GM23338 (cell line): ENCODE data around the gene EIF2AK3. TPM values are rescaled to one million over a fixed set of nuclear protein-coding genes. Genes with fewer than 3 reads are reported as not detected.

Source experiments
- ATAC-seq: fragments of 200-7000 bp; cut with Tn5 transposase; 3 replicates; pipeline ENCODE4 v1.9.1; 2020
- DNase-seq: peaks from one replicate; pipeline ENCODE4 v3.0.0-alpha.2; 2015; ENCODE audit warnings: low spot score
- H2AFZ ChIP-seq: fragments of 200-600 bp; sonication (generic); 2 replicates; pipeline ENCODE4 v1.8.0; 2016; ENCODE audit warnings: antibody characterized with exemption, mild to moderate bottlenecking, moderate library complexity
- H3F3A ChIP-seq: fragments of 200-600 bp; sonication (generic); replicated peaks from 2 replicates; pipeline ENCODE4 v1.8.0; 2017; ENCODE audit warnings: antibody characterized with exemption, mixed run types, low read depth
- H3K27ac ChIP-seq: fragments of 200-600 bp; sonication (generic); 2 replicates; pipeline ENCODE4 v1.6.1; 2016; ENCODE audit warnings: low read depth
- H3K27me3 ChIP-seq: fragments of 200-600 bp; sonication (generic); 2 replicates; pipeline ENCODE4 v1.8.0; 2016; ENCODE audit warnings: mild to moderate bottlenecking, mixed run types, moderate library complexity; ENCODE audit not compliant: insufficient read depth
- H3K36me3 ChIP-seq: fragments of 200-600 bp; sonication (generic); 2 replicates; pipeline ENCODE4 v1.8.0; 2016; ENCODE audit warnings: mild to moderate bottlenecking; ENCODE audit not compliant: insufficient read depth
- H3K4me1 ChIP-seq: fragments of 200-600 bp; sonication (generic); 2 replicates; pipeline ENCODE4 v1.8.0; 2016; ENCODE audit warnings: mild to moderate bottlenecking, moderate library complexity; ENCODE audit not compliant: insufficient read depth
- H3K4me2 ChIP-seq: fragments of 200-600 bp; sonication (generic); 2 replicates; pipeline ENCODE4 v1.7.1; 2017; ENCODE audit warnings: mixed run types
- H3K4me3 ChIP-seq: fragments of 200-600 bp; sonication (generic); 2 replicates; pipeline ENCODE4 v1.6.1; 2016; ENCODE audit warnings: mixed run types
- H3K79me2 ChIP-seq: fragments of 200-600 bp; sonication (generic); replicated peaks from 2 replicates; pipeline ENCODE4 v1.8.0; 2017; ENCODE audit warnings: mild to moderate bottlenecking; ENCODE audit not compliant: insufficient read depth
- H3K9me2 ChIP-seq: fragments of 200-600 bp; sonication (generic); 2 replicates; pipeline ENCODE4 v1.8.0; 2017; ENCODE audit not compliant: insufficient read depth
- H4K20me1 ChIP-seq: fragments of 200-600 bp; sonication (generic); replicated peaks from 2 replicates; pipeline ENCODE4 v1.8.0; 2017; ENCODE audit warnings: mild to moderate bottlenecking; ENCODE audit not compliant: insufficient read depth
- H3K27ac Mint-ChIP-seq: 2 replicates; pipeline ENCODE4 v1.8.0; 2020; ENCODE audit warnings: inconsistent platforms, mild to moderate bottlenecking, moderate library complexity, mixed read lengths
- H3K27me3 Mint-ChIP-seq: 3 replicates; pipeline ENCODE4 v1.8.0; 2022; ENCODE audit warnings: low read depth, mild to moderate bottlenecking, moderate library complexity, mixed read lengths, inconsistent platforms; ENCODE audit not compliant: insufficient read depth, poor library complexity
- H3K36me3 Mint-ChIP-seq: 3 replicates; pipeline ENCODE4 v1.8.0; 2021; ENCODE audit warnings: low read depth, mild to moderate bottlenecking, inconsistent platforms, moderate library complexity, mixed read lengths
- H3K4me1 Mint-ChIP-seq: 3 replicates; pipeline ENCODE4 v1.8.0; 2020; ENCODE audit warnings: mild to moderate bottlenecking, inconsistent platforms, mixed read lengths
- H3K4me3 Mint-ChIP-seq: 3 replicates; pipeline ENCODE4 v1.8.0; 2021; ENCODE audit warnings: moderate library complexity, mild to moderate bottlenecking, inconsistent platforms, mixed read lengths
- H3K9me3 Mint-ChIP-seq: 3 replicates; pipeline ENCODE4 v1.8.0; 2020; ENCODE audit warnings: moderate library complexity, mild to moderate bottlenecking, inconsistent platforms, mixed read lengths
- CREB1 ChIP-seq: fragments of 250-450 bp; sonication (Bioruptor Pico); IDR thresholded peaks from 2 replicates; pipeline ENCODE4 v1.5.0; 2020; ENCODE audit warnings: low read depth, mild to moderate bottlenecking, moderate library complexity
- CTCF ChIP-seq, 2 experiments: fragments of 200-600 bp in 1 of 2; sonication (generic) in 1 of 2; conservative IDR thresholded peaks; 2 replicates each; pipeline versions ENCODE4 v1.5.1 to v1.6.1; 2016 to 2017; ENCODE audit warnings: antibody characterized with exemption in 2 of 2, low read depth in 2 of 2, mild to moderate bottlenecking in 2 of 2, moderate library complexity in 1 of 2
- ETS1 ChIP-seq: IDR thresholded peaks from 2 replicates; pipeline ENCODE4 v1.6.1; 2016; ENCODE audit warnings: antibody characterized with exemption
- EZH2 ChIP-seq: fragments of 200-600 bp; sonication (generic); IDR thresholded peaks from one replicate; pipeline ENCODE4 v1.8.0; 2017; ENCODE audit warnings: antibody characterized with exemption, mild to moderate bottlenecking, low read depth; ENCODE audit not compliant: unreplicated experiment
- EZH2phosphoT487 ChIP-seq: fragments of 200-600 bp; sonication (generic); IDR thresholded peaks from one replicate; pipeline ENCODE4 v1.8.1; 2018; ENCODE audit warnings: antibody characterized with exemption; ENCODE audit not compliant: unreplicated experiment
- JUNB ChIP-seq: IDR thresholded peaks from one replicate; pipeline ENCODE4 v1.6.1; 2016; ENCODE audit warnings: antibody characterized with exemption; ENCODE audit not compliant: unreplicated experiment
- NANOG ChIP-seq: IDR thresholded peaks from 2 replicates; pipeline ENCODE4 v1.6.1; 2016; ENCODE audit warnings: antibody characterized with exemption, borderline replicate concordance
- POLR2AphosphoS5 ChIP-seq: IDR thresholded peaks from 2 replicates; pipeline ENCODE4 v1.6.1; 2016; ENCODE audit warnings: antibody characterized with exemption, low read depth
- REST ChIP-seq: IDR thresholded peaks from one replicate; pipeline ENCODE4 v1.6.1; 2018; ENCODE audit warnings: antibody characterized with exemption; ENCODE audit not compliant: unreplicated experiment
- STAT1 ChIP-seq: IDR thresholded peaks from one replicate; pipeline ENCODE4 v1.6.1; 2016; ENCODE audit warnings: antibody characterized with exemption; ENCODE audit not compliant: unreplicated experiment
- ZNF114 ChIP-seq: fragments of 250-450 bp; sonication (Bioruptor Pico); IDR thresholded peaks from 2 replicates; pipeline ENCODE4 v1.5.0; 2020; ENCODE audit warnings: mild to moderate bottlenecking, moderate library complexity
- ZNF331 ChIP-seq: fragments of 250-450 bp; sonication (Bioruptor Pico); IDR thresholded peaks from 2 replicates; pipeline ENCODE4 v1.5.0; 2020; ENCODE audit warnings: low read depth, mild to moderate bottlenecking, moderate library complexity
- ZNF462 ChIP-seq: fragments of 250-450 bp; sonication (Bioruptor Pico); IDR thresholded peaks from 2 replicates; pipeline ENCODE4 v1.5.0; 2020; ENCODE audit warnings: mild to moderate bottlenecking, moderate library complexity
- polyA plus RNA-seq: library from polyadenylated mRNA; unstranded; fragments of >200 nt; fragmentation: Nextera tagmentation; extraction: Ambion mirVana; gene quantifications from 2 replicates; pipeline ENCODE4 v1.2.1, GENCODE V29; 2016
- total RNA-seq: library from RNA; depleted of rRNA; stranded (reverse); fragments of >200 nt; shearing (Covaris generic); gene quantifications from 2 replicates; pipeline ENCODE4 v1.2.3, GENCODE V29; 2014

Gene EIF2AK3
- total and polyA plus RNA-seq, 2 experiments from 2014 or later, result 5.9 to 24.2 TPM

GRCh38 chr2:88614497-88615157, 12.6 kb downstream of the EIF2AK3 start:
- Mint-ChIP-seq H3K27ac (no peak overlapping the region), H3K9me3 (no peaks in the 10 kb centered on the region), H3K36me3 (no peaks in the 10 kb centered on the region; the same call in 2 of the 3 replicates), H3K4me1 (no peaks in the 10 kb centered on the region), H3K4me3 (no peak overlapping the region), H3K27me3 (no peaks in the 10 kb centered on the region)
- H3K27me3 ChIP-seq, result no peaks in the 10 kb centered on the region
- peaks cover 3% of the 10 kb centered on the region; the same call in 1 of the 2 replicates for H3K9me2 ChIP-seq
- no peaks in the 10 kb centered on the region for H3K36me3 ChIP-seq
- H3K4me1 ChIP-seq, result no peaks in the 10 kb centered on the region
- DNase-seq, result no peak
- no peak for ATAC-seq
- H3F3A ChIP-seq, result no peaks in the 10 kb centered on the region
- no peak overlapping the region for H3K4me3 ChIP-seq
- no peak overlapping the region for H3K4me2 ChIP-seq
- H3K79me2 ChIP-seq, result peaks cover 63% of the 10 kb centered on the region
- peaks cover 10% of the 10 kb centered on the region; the same call in 1 of the 2 replicates for H4K20me1 ChIP-seq
- H2AFZ ChIP-seq, result no peak overlapping the region
- no peak overlapping the region; the same call in 1 of the 2 replicates for H3K27ac ChIP-seq
- TF ChIP-seq NANOG (no peak), ZNF114 (CRISPR knock-in tag) (no peak), CREB1 (CRISPR knock-in tag) (no peak), REST (no peak), ETS1 (no peak), ZNF462 (CRISPR knock-in tag) (no peak), EZH2phosphoT487 (no peak), ZNF331 (no peak), CTCF (conservative IDR thresholded peaks at IDR 0.05; ENCODE audit: low read depth in 2 of 2) (no peak), STAT1 (no peak), POLR2AphosphoS5 (no peak), JUNB (no peak), EZH2 (no peak)
